PC-3 (cell line): ENCODE results near the gene UQCC2. TPM values are rescaled to one million over a fixed set of nuclear protein-coding genes. Genes with fewer than 3 reads are reported as not detected.

ENCODE experiments used
- ATAC-seq: fragments of 200-7000 bp; cut with Tn5 transposase; 2 replicates; pipeline ENCODE4 v1.9.1; 2020; ENCODE audit warnings: mild to moderate bottlenecking, moderate library complexity
- BruUV-seq: library from RNA; stranded (reverse); fragments of 400-500 nt; replicated peaks from 2 replicates; lab custom pipeline; 2021; lab: Mats Ljungman, UMichigan
- CTCF ChIA-PET: fragments of 300-600 bp; sonication (Branson Sonifier 250); formaldehyde crosslinking; loops from one replicate; lab custom pipeline; 2022; ENCODE audit warnings: antibody characterized with exemption; lab: Charles Lee
- POLR2A ChIA-PET: fragments of 300-600 bp; sonication (Branson Sonifier 250); formaldehyde crosslinking; loops from one replicate; lab custom pipeline; 2022; ENCODE audit warnings: antibody characterized with exemption; ENCODE audit not compliant: unreplicated experiment; lab: Charles Lee
- DNase-seq: peaks from one replicate; pipeline ENCODE4 v3.0.0-alpha.2; 2015
- H2AFZ ChIP-seq: fragments of 300-600 bp; sonication (generic); 2 replicates; pipeline ENCODE4 v1.6.0; 2016; ENCODE audit warnings: antibody characterized with exemption, low read length
- H3F3A ChIP-seq: fragments of 300-600 bp; sonication (generic); one replicate; pipeline ENCODE4 v1.6.0; 2017; ENCODE audit warnings: antibody characterized with exemption, low read length, control low read depth, mild to moderate bottlenecking; ENCODE audit not compliant: unreplicated experiment
- H3K27ac ChIP-seq: fragments of 300-600 bp; sonication (generic); 2 replicates; pipeline ENCODE4 v1.5.1; 2016; ENCODE audit warnings: mild to moderate bottlenecking, low read length
- H3K27me3 ChIP-seq: fragments of 300-600 bp; sonication (generic); 2 replicates; pipeline ENCODE4 v1.6.1; 2016; ENCODE audit warnings: low read length, mixed read lengths
- H3K36me3 ChIP-seq: fragments of 300-600 bp; sonication (generic); 2 replicates; pipeline ENCODE4 v1.6.1; 2016; ENCODE audit warnings: low read depth, mixed run types, low read length, mixed read lengths
- H3K4me1 ChIP-seq: fragments of 300-600 bp; sonication (generic); 2 replicates; pipeline ENCODE4 v1.5.1; 2016; ENCODE audit warnings: low read length; ENCODE audit not compliant: insufficient read depth
- H3K4me2 ChIP-seq: fragments of 300-600 bp; sonication (generic); 2 replicates; pipeline ENCODE4 v1.6.0; 2016; ENCODE audit warnings: low read length
- H3K4me3 ChIP-seq: fragments of 300-600 bp; sonication (generic); 2 replicates; pipeline ENCODE4 v1.5.1; 2016; ENCODE audit warnings: mild to moderate bottlenecking, low read length, mixed read lengths
- H3K79me2 ChIP-seq: fragments of 300-600 bp; sonication (generic); 2 replicates; pipeline ENCODE4 v1.6.1; 2017; ENCODE audit warnings: low read length, mixed read lengths
- H3K9ac ChIP-seq: fragments of 300-600 bp; sonication (generic); 2 replicates; pipeline ENCODE4 v1.6.0; 2016; ENCODE audit warnings: mild to moderate bottlenecking, low read length
- H3K9me2 ChIP-seq: fragments of 300-600 bp; sonication (generic); replicated peaks from 2 replicates; pipeline ENCODE4 v1.6.1; 2016; ENCODE audit warnings: mixed run types, low read length, mixed read lengths
- H3K9me3 ChIP-seq: fragments of 300-600 bp; sonication (generic); 2 replicates; pipeline ENCODE4 v1.6.1; 2016; ENCODE audit warnings: low read length, mixed read lengths
- H4K20me1 ChIP-seq: fragments of 300-600 bp; sonication (generic); 2 replicates; pipeline ENCODE4 v1.6.1; 2016; ENCODE audit warnings: low read length, mixed read lengths
- EZH2 ChIP-seq: fragments of 300-600 bp; sonication (generic); IDR thresholded peaks from one replicate; pipeline ENCODE4 v1.6.1; 2017; ENCODE audit warnings: antibody characterized with exemption, mild to moderate bottlenecking, low read length; ENCODE audit not compliant: unreplicated experiment
- EZH2phosphoT487 ChIP-seq: fragments of 300-600 bp; sonication (generic); IDR thresholded peaks from 2 replicates; pipeline ENCODE4 v1.6.1; 2018; ENCODE audit warnings: mild to moderate bottlenecking, antibody characterized with exemption, low read length, borderline replicate concordance
- intact Hi-C: fragments of 100-400 bp; cut with micrococcal nuclease; formaldehyde crosslinking; loops from 2 replicates; pipeline ENCODE4 v1.9.0; 2023
- total RNA-seq: library from RNA; depleted of rRNA; stranded (reverse); fragments of >200 nt; gene quantifications from 2 replicates; pipeline ENCODE4 v1.2.3, GENCODE V29; 2014
- TF ChIP-seq, protein P1 (sequence below): fragments of 300-600 bp; sonication (generic); conservative IDR thresholded peaks from 2 replicates; pipeline ENCODE4 v1.5.1; 2017; ENCODE audit warnings: antibody characterized with exemption, low read depth, mild to moderate bottlenecking, low read length

The UQCC2 gene
- total RNA-seq, 1 experiment from 2014 or later: 107 TPM

DNA sequence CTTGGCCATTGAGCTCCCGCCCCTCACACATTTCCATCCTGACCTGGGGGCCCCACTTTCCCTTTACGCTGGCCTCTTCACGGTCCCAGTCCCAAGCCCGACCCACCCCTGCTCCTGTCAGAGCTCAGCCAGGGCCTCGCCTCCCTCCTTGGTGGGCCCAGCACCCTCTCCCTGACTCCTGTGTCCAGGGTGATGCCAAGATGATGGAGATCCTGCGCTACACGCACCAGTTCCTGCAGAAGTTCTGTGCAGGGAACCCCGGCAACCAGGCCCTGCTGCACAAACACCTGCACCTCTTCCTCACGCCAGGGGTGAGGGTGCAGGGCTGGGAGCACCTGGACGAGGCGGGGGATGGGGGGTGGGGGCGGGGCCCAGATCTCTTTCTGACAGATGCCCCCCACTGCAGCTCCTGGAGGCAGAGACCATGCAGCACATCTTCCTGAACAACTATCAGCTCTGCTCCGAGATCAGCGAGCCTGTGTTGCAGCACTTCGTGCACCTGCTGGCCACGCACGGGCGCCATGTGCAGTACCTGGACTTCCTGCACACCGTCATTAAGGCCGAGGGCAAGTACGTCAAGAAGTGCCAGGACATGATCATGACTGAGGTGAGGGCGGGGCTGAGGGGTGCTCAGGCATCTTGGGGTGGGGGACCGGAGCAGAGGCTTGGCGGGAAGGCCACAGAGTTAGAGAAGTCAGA is 33.1 kb downstream of the UQCC2 start:
- Histone ChIP-seq H3K36me3 (peaks cover 26% of the 10 kb centered on the region), H3K79me2 (no peaks in the 10 kb centered on the region), H3K9ac (no peak overlapping the region), H3K9me3 (no peaks in the 10 kb centered on the region), H3K4me3 (no peak overlapping the region), H3K4me1 (peaks cover 16% of the 10 kb centered on the region), H3K9me2 (no peaks in the 10 kb centered on the region), H3K27ac (no peak overlapping the region), H3K27me3 (no peaks in the 10 kb centered on the region), H3F3A (no peaks in the 10 kb centered on the region), H4K20me1 (no peaks in the 10 kb centered on the region), H3K4me2 (no peak overlapping the region), H2AFZ (no peak overlapping the region)
- intact Hi-C loops: no loop called here
- POLR2A ChIA-PET: no interaction called here
- BruUV-seq: no TSS peak
- DNase-seq (no peak), ATAC-seq (no peak)
- no peak for TF ChIP-seq EZH2
- no peak for TF ChIP-seq EZH2phosphoT487
- TF ChIP-seq, protein P1, sequence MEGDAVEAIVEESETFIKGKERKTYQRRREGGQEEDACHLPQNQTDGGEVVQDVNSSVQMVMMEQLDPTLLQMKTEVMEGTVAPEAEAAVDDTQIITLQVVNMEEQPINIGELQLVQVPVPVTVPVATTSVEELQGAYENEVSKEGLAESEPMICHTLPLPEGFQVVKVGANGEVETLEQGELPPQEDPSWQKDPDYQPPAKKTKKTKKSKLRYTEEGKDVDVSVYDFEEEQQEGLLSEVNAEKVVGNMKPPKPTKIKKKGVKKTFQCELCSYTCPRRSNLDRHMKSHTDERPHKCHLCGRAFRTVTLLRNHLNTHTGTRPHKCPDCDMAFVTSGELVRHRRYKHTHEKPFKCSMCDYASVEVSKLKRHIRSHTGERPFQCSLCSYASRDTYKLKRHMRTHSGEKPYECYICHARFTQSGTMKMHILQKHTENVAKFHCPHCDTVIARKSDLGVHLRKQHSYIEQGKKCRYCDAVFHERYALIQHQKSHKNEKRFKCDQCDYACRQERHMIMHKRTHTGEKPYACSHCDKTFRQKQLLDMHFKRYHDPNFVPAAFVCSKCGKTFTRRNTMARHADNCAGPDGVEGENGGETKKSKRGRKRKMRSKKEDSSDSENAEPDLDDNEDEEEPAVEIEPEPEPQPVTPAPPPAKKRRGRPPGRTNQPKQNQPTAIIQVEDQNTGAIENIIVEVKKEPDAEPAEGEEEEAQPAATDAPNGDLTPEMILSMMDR: no peak
- CTCF ChIA-PET: no interaction called here

DNA sequence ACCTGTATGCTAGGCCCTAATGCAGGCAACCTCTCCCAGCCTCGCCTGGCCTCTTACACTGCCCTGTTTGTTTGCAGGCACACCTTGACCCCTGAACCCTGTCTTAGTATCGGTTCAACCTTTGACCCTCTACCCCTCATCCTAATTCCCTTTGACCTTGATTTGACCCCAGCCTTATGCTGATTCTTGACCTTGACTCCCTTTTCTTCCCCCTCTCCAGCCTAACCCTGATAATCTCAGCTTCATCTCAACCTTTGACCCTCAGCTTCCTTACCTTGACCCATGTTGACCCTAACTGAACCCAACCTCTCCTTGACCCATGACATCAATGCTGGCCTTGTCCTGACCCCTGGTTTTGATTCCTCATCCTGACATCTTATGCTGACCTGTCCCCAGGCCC is 33.8 kb downstream of the UQCC2 start:
- no peak for DNase-seq
- peaks cover 21% of the 10 kb centered on the region for H3K4me1 ChIP-seq
- no peaks in the 10 kb centered on the region for H3K79me2 ChIP-seq
- intact Hi-C loops: no loop called here
- H3K4me2 ChIP-seq: no peak overlapping the region
- peak overlapping the region; percentile 73; the same call in 1 of the 2 replicates for H3K27ac ChIP-seq
- no peak overlapping the region for H2AFZ ChIP-seq
- no peak for ATAC-seq
- no TSS peak for BruUV-seq
- H3F3A ChIP-seq: no peaks in the 10 kb centered on the region
- no peak overlapping the region for H3K9ac ChIP-seq
- no peak overlapping the region for H3K4me3 ChIP-seq
- no peaks in the 10 kb centered on the region for H4K20me1 ChIP-seq
- ChIA-PET CTCF (no interaction called here), POLR2A (no interaction called here)
- no peaks in the 10 kb centered on the region for H3K9me2 ChIP-seq
- H3K9me3 ChIP-seq: no peaks in the 10 kb centered on the region
- TF ChIP-seq EZH2phosphoT487: no peak
- TF ChIP-seq, protein P1: no peak
- TF ChIP-seq EZH2: no peak
- H3K36me3 ChIP-seq: peaks cover 27% of the 10 kb centered on the region
- no peaks in the 10 kb centered on the region for H3K27me3 ChIP-seq

DNA sequence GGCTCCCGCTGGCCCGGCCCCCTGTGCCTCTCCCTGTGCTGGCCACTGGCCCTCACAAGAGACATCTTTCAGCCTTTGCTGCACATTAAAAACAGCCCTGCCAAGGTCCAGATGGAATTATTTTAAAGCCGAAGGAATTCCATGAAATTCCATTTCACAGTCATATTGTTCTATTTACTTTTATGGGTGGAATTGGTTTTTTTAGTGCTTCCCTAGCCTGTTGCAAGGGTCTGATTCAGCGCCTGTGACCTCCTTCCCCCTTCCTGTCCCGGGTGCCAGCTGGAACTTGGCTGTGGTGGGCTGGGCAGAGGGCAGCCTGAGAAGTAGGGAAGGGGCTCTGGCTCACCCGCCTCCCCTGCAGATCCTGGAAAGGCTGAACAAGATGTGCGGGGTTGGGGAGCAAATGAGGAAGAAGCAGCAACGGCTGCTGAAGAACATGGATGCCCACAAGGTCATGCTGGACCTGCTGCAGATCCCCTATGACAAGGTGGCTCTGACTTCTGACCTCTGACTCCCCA is 34.3 kb downstream of the UQCC2 start:
- ATAC-seq: peak; percentile 48
- ChIA-PET CTCF (no interaction called here), POLR2A (no interaction called here)
- H3K9me2 ChIP-seq: no peaks in the 10 kb centered on the region
- no TSS peak for BruUV-seq
- TF ChIP-seq, protein P1: no peak
- TF ChIP-seq EZH2 (no peak), EZH2phosphoT487 (no peak)
- no peak overlapping the region for H3K4me2 ChIP-seq
- peak overlapping the region; percentile 73 for H3K27ac ChIP-seq
- no peaks in the 10 kb centered on the region for H3K79me2 ChIP-seq
- H3K36me3 ChIP-seq: peaks cover 27% of the 10 kb centered on the region
- no peaks in the 10 kb centered on the region for H3F3A ChIP-seq
- H3K27me3 ChIP-seq: no peaks in the 10 kb centered on the region
- no peaks in the 10 kb centered on the region for H4K20me1 ChIP-seq
- intact Hi-C loops: no loop called here
- H3K9ac ChIP-seq: 0 out of 2 replicates have a peak overlapping the region, but pooled peaks have one; percentile 28
- H2AFZ ChIP-seq: no peak overlapping the region
- H3K9me3 ChIP-seq: no peaks in the 10 kb centered on the region
- H3K4me1 ChIP-seq: peaks cover 21% of the 10 kb centered on the region
- DNase-seq: peak; percentile 34
- no peak overlapping the region for H3K4me3 ChIP-seq
